ENCODE results near the gene CARNS1. TPM values are rescaled to one million over a fixed set of nuclear protein-coding genes. Genes with fewer than 3 reads are reported as not detected.
A peak's percentile ranks its signal among the peaks of the same experiment; 100 is the strongest.

Gene CARNS1
- total RNA-seq, 3 donors from 2014 or later, result 0.16 to 4.2 (median 0.66) TPM

- Histone ChIP-seq H3K27ac (peak overlapping the region; percentile 68 to 83), H3K36me3 (no peaks in the 10 kb centered on the region), H3K4me3 (no peak overlapping the region), H3K9me3 (no peaks in the 10 kb centered on the region), H3K4me1 (peaks cover 10 to 13% of the 10 kb centered on the region in 2 donors), H3K27me3 (peaks cover 0 to 3% of the 10 kb centered on the region in 2 donors)
- no peak for DNase-seq (ENCODE audit: low spot score in 2 of 2)
- intact Hi-C loops (cut with DNase I; ENCODE audit: low total_unique reads), result no loop called here
- TF ChIP-seq CTCF (IDR thresholded peaks at IDR 0.05) (no peak), POLR2AphosphoS5 (IDR thresholded peaks at IDR 0.05) (no peak), POLR2A (IDR thresholded peaks at IDR 0.05) (no peak)
Measured at GRCh38 chr11:67416416-67417335, 1.2 kb downstream of the CARNS1 start.

- no peaks in the 10 kb centered on the region for H3K27me3 ChIP-seq
- H3K4me1 ChIP-seq, result peaks cover 10 to 13% of the 10 kb centered on the region in 2 donors
- no peak overlapping the region for H3K4me3 ChIP-seq
- no peak for DNase-seq (ENCODE audit: low spot score in 2 of 2)
- H3K27ac ChIP-seq, result peak overlapping the region; percentile 68 to 75
- intact Hi-C loops (cut with DNase I; ENCODE audit: low total_unique reads), result no loop called here
- TF ChIP-seq CTCF (IDR thresholded peaks at IDR 0.05) (no peak), POLR2AphosphoS5 (IDR thresholded peaks at IDR 0.05) (no peak), POLR2A (IDR thresholded peaks at IDR 0.05) (no peak)
- no peaks in the 10 kb centered on the region for H3K9me3 ChIP-seq
- no peaks in the 10 kb centered on the region for H3K36me3 ChIP-seq
Measured at GRCh38 chr11:67417425-67417824, 1.9 kb downstream of the CARNS1 start.

- TF ChIP-seq POLR2AphosphoS5 (IDR thresholded peaks at IDR 0.05) (no peak), CTCF (IDR thresholded peaks at IDR 0.05) (no peak), POLR2A (IDR thresholded peaks at IDR 0.05) (no peak)
- intact Hi-C loops (cut with DNase I; ENCODE audit: low total_unique reads), result no loop called here
- peaks cover 10 to 13% of the 10 kb centered on the region in 2 donors for H3K4me1 ChIP-seq
- H3K9me3 ChIP-seq, result no peaks in the 10 kb centered on the region
- peak overlapping the region in 1 of 3 donors; percentile 10 for H3K4me3 ChIP-seq
- peak overlapping the region; percentile 68 to 94 for H3K27ac ChIP-seq
- peak in 1 of 2 donors; percentile 56 for DNase-seq (ENCODE audit: low spot score in 2 of 2)
- H3K27me3 ChIP-seq, result no peaks in the 10 kb centered on the region
- no peaks in the 10 kb centered on the region for H3K36me3 ChIP-seq
Measured at GRCh38 chr11:67418476-67419281, 3.2 kb downstream of the CARNS1 start.

GRCh38 chr11:67419325-67420049, 4.0 kb downstream of the CARNS1 start:
- TF ChIP-seq CTCF (IDR thresholded peaks at IDR 0.05) (no peak), POLR2AphosphoS5 (IDR thresholded peaks at IDR 0.05) (no peak)
- H3K4me1 ChIP-seq, result peaks cover 10 to 13% of the 10 kb centered on the region in 2 donors
- no peaks in the 10 kb centered on the region for H3K36me3 ChIP-seq
- DNase-seq (ENCODE audit: low spot score in 2 of 2), result no peak
- H3K9me3 ChIP-seq, result no peaks in the 10 kb centered on the region
- no peaks in the 10 kb centered on the region for H3K27me3 ChIP-seq
- H3K27ac ChIP-seq, result peak overlapping the region; percentile 68 to 94
- no peak overlapping the region for H3K4me3 ChIP-seq
- intact Hi-C loops (cut with DNase I; ENCODE audit: low total_unique reads), result no loop called here

All from breast epithelium (tissue), 4 donors.